WTC11 (cell line): Measurements from ENCODE around the gene RASAL2. TPM values are rescaled to one million over a fixed set of nuclear protein-coding genes. Genes with fewer than 3 reads are reported as not detected.
A peak's percentile ranks its signal among the peaks of the same experiment; 100 is the strongest.

Experiments
- ATAC-seq: fragments of 200-7000 bp; cut with Tn5 transposase; 2 replicates; pipeline ENCODE4 v1.10.0; 2021; ENCODE audit warnings: mild to moderate bottlenecking, moderate library complexity
- CTCF ChIA-PET: fragments of 300-600 bp; sonication (Branson Sonifier 250); formaldehyde crosslinking; loops from one replicate; lab custom pipeline; 2021; ENCODE audit warnings: antibody characterized with exemption; lab: Charles Lee
- POLR2A ChIA-PET: fragments of 350-600 bp; sonication (Branson Sonifier 250); formaldehyde crosslinking; loops from one replicate; lab custom pipeline; 2021; ENCODE audit warnings: antibody characterized with exemption; lab: Charles Lee
- DNase-seq: peaks from one replicate; pipeline ENCODE4 v3.0.0; 2021; ENCODE audit warnings: low spot score
- H3K27ac Mint-ChIP-seq: 2 replicates; pipeline ENCODE4 v1.8.0; 2021; ENCODE audit warnings: mixed read lengths
- H3K27me3 Mint-ChIP-seq: 2 replicates; pipeline ENCODE4 v1.8.0; 2021; ENCODE audit warnings: low read depth, mild to moderate bottlenecking, moderate library complexity, mixed read lengths
- H3K36me3 Mint-ChIP-seq: 2 replicates; pipeline ENCODE4 v1.8.0; 2021; ENCODE audit warnings: mixed read lengths
- H3K4me1 Mint-ChIP-seq: 2 replicates; pipeline ENCODE4 v1.8.0; 2022; ENCODE audit warnings: mixed read lengths
- H3K4me3 Mint-ChIP-seq: 2 replicates; pipeline ENCODE4 v1.8.0; 2021; ENCODE audit warnings: mild to moderate bottlenecking, moderate library complexity, mixed read lengths
- H3K9me3 Mint-ChIP-seq: 2 replicates; pipeline ENCODE4 v1.8.0; 2021; ENCODE audit warnings: mixed read lengths
- CREM ChIP-seq: sonication (generic); formaldehyde crosslinking; IDR thresholded peaks from 2 replicates; pipeline ENCODE4 v1.8.1; 2022; ENCODE audit warnings: mild to moderate bottlenecking, missing genetic modification reagents, moderate library complexity
- ERG ChIP-seq: fragments of 250-450 bp; sonication (Bioruptor Pico); IDR thresholded peaks from 2 replicates; pipeline ENCODE4 v1.8.0; 2021; ENCODE audit warnings: mild to moderate bottlenecking
- ESRRA ChIP-seq: sonication (generic); formaldehyde crosslinking; IDR thresholded peaks from 2 replicates; pipeline ENCODE4 v1.8.1; 2022; ENCODE audit warnings: mild to moderate bottlenecking, missing genetic modification reagents, borderline replicate concordance
- FOXK1 ChIP-seq: sonication (generic); formaldehyde crosslinking; IDR thresholded peaks from 2 replicates; pipeline ENCODE4 v1.8.0; 2022; ENCODE audit warnings: mild to moderate bottlenecking, moderate library complexity, missing genetic modification reagents
- GTF2I ChIP-seq: fragments of 250-450 bp; sonication (Bioruptor Pico); conservative IDR thresholded peaks from 2 replicates; pipeline ENCODE4 v1.4.0; 2021; ENCODE audit warnings: mild to moderate bottlenecking
- MYBL2 ChIP-seq: sonication (generic); formaldehyde crosslinking; IDR thresholded peaks from 2 replicates; pipeline ENCODE4 v1.8.1; 2023; ENCODE audit warnings: mild to moderate bottlenecking, moderate library complexity, missing genetic modification reagents
- RORB ChIP-seq: fragments of 250-450 bp; sonication (Bioruptor Pico); IDR thresholded peaks from 2 replicates; pipeline ENCODE4 v1.9.0; 2021; ENCODE audit warnings: mild to moderate bottlenecking
- TEAD1 ChIP-seq: sonication (generic); formaldehyde crosslinking; IDR thresholded peaks from 2 replicates; pipeline ENCODE4 v1.8.0; 2022; ENCODE audit warnings: mild to moderate bottlenecking, missing genetic modification reagents
- ZNF232 ChIP-seq: sonication (generic); formaldehyde crosslinking; IDR thresholded peaks from 2 replicates; pipeline ENCODE4 v1.8.0; 2022; ENCODE audit warnings: mild to moderate bottlenecking, missing genetic modification reagents
- ZNF317 ChIP-seq: sonication (generic); formaldehyde crosslinking; IDR thresholded peaks from 2 replicates; pipeline ENCODE4 v1.8.1; 2023; ENCODE audit warnings: low read depth, mild to moderate bottlenecking, moderate library complexity, missing genetic modification reagents, borderline replicate concordance
- ZNF416 ChIP-seq: fragments of 250-450 bp; sonication (Bioruptor Pico); IDR thresholded peaks from 2 replicates; pipeline ENCODE4 v1.9.0; 2021; ENCODE audit warnings: mild to moderate bottlenecking, inconsistent platforms
- total RNA-seq: library from RNA; stranded (reverse); gene quantifications from 3 replicates; pipeline ENCODE4 v1.2.3, GENCODE V29; 2021
- TF ChIP-seq, protein P1 (sequence below): sonication (generic); formaldehyde crosslinking; conservative IDR thresholded peaks from 2 replicates; pipeline ENCODE4 v1.8.1; 2023; ENCODE audit warnings: mild to moderate bottlenecking, low read depth, missing genetic modification reagents, moderate library complexity
- TF ChIP-seq, protein P2 (sequence below): fragments of 250-450 bp; sonication (Bioruptor Pico); IDR thresholded peaks from 2 replicates; pipeline ENCODE4 v1.9.0; 2021; ENCODE audit warnings: mild to moderate bottlenecking, borderline replicate concordance
- TF ChIP-seq, protein P3 (sequence below): sonication (generic); formaldehyde crosslinking; IDR thresholded peaks from 2 replicates; pipeline ENCODE4 v1.8.1; 2023; ENCODE audit warnings: mild to moderate bottlenecking, missing genetic modification reagents, borderline replicate concordance
- TF ChIP-seq, protein P4 (sequence below): fragments of 250-450 bp; sonication (Bioruptor Pico); IDR thresholded peaks from 2 replicates; pipeline ENCODE4 v1.9.0; 2021; ENCODE audit warnings: mild to moderate bottlenecking

The RASAL2 gene
- total RNA-seq, 1 experiment from 2014 or later, result 29.5 TPM

GRCh38 chr1:178518894-178519293, 425.0 kb downstream of the RASAL2 start (continued):
- TF ChIP-seq, protein P1, sequence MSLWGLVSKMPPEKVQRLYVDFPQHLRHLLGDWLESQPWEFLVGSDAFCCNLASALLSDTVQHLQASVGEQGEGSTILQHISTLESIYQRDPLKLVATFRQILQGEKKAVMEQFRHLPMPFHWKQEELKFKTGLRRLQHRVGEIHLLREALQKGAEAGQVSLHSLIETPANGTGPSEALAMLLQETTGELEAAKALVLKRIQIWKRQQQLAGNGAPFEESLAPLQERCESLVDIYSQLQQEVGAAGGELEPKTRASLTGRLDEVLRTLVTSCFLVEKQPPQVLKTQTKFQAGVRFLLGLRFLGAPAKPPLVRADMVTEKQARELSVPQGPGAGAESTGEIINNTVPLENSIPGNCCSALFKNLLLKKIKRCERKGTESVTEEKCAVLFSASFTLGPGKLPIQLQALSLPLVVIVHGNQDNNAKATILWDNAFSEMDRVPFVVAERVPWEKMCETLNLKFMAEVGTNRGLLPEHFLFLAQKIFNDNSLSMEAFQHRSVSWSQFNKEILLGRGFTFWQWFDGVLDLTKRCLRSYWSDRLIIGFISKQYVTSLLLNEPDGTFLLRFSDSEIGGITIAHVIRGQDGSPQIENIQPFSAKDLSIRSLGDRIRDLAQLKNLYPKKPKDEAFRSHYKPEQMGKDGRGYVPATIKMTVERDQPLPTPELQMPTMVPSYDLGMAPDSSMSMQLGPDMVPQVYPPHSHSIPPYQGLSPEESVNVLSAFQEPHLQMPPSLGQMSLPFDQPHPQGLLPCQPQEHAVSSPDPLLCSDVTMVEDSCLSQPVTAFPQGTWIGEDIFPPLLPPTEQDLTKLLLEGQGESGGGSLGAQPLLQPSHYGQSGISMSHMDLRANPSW (CRISPR knock-in tag), result no peak
- TF ChIP-seq ZNF232 (CRISPR knock-in tag), result no peak
- no peak for TF ChIP-seq RORB (CRISPR knock-in tag)
- TF ChIP-seq MYBL2, result no peak
- TF ChIP-seq CREM (CRISPR knock-in tag), result no peak

DNA sequence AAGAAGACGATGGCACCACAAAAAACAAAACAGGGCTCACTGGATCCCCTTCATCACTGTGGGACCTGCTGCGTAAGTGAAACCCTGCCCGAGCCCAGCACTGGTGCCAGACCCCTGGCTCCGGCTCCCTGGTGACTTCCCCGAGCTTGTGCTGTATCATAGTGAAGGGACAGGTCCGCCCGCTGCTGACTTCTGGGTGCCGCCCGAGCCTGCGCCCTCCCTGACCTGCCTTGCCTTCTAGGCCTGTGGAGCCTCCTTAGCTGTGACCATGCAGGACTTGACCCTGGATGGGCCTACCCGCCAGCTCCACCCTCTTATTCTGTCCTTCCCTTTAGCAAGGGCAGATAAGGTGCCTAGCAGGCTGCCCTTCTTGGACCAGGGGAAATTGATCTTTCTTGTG, 426.9 kb downstream of the RASAL2 start:
- Mint-ChIP-seq H3K4me1 (0 out of 2 replicates have a peak, but pooled peaks cover 4% of the 10 kb centered on the region), H3K27ac (no peak overlapping the region), H3K36me3 (no peaks in the 10 kb centered on the region)
- no peak for ATAC-seq
- peak; percentile 8 for DNase-seq
- POLR2A ChIA-PET, result no interaction called here
- TF ChIP-seq, protein P2, sequence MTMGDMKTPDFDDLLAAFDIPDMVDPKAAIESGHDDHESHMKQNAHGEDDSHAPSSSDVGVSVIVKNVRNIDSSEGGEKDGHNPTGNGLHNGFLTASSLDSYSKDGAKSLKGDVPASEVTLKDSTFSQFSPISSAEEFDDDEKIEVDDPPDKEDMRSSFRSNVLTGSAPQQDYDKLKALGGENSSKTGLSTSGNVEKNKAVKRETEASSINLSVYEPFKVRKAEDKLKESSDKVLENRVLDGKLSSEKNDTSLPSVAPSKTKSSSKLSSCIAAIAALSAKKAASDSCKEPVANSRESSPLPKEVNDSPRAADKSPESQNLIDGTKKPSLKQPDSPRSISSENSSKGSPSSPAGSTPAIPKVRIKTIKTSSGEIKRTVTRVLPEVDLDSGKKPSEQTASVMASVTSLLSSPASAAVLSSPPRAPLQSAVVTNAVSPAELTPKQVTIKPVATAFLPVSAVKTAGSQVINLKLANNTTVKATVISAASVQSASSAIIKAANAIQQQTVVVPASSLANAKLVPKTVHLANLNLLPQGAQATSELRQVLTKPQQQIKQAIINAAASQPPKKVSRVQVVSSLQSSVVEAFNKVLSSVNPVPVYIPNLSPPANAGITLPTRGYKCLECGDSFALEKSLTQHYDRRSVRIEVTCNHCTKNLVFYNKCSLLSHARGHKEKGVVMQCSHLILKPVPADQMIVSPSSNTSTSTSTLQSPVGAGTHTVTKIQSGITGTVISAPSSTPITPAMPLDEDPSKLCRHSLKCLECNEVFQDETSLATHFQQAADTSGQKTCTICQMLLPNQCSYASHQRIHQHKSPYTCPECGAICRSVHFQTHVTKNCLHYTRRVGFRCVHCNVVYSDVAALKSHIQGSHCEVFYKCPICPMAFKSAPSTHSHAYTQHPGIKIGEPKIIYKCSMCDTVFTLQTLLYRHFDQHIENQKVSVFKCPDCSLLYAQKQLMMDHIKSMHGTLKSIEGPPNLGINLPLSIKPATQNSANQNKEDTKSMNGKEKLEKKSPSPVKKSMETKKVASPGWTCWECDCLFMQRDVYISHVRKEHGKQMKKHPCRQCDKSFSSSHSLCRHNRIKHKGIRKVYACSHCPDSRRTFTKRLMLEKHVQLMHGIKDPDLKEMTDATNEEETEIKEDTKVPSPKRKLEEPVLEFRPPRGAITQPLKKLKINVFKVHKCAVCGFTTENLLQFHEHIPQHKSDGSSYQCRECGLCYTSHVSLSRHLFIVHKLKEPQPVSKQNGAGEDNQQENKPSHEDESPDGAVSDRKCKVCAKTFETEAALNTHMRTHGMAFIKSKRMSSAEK (CRISPR knock-in tag), result no peak
- no peak for TF ChIP-seq FOXK1 (CRISPR knock-in tag)
- no peak for TF ChIP-seq TEAD1
- TF ChIP-seq, protein P3, sequence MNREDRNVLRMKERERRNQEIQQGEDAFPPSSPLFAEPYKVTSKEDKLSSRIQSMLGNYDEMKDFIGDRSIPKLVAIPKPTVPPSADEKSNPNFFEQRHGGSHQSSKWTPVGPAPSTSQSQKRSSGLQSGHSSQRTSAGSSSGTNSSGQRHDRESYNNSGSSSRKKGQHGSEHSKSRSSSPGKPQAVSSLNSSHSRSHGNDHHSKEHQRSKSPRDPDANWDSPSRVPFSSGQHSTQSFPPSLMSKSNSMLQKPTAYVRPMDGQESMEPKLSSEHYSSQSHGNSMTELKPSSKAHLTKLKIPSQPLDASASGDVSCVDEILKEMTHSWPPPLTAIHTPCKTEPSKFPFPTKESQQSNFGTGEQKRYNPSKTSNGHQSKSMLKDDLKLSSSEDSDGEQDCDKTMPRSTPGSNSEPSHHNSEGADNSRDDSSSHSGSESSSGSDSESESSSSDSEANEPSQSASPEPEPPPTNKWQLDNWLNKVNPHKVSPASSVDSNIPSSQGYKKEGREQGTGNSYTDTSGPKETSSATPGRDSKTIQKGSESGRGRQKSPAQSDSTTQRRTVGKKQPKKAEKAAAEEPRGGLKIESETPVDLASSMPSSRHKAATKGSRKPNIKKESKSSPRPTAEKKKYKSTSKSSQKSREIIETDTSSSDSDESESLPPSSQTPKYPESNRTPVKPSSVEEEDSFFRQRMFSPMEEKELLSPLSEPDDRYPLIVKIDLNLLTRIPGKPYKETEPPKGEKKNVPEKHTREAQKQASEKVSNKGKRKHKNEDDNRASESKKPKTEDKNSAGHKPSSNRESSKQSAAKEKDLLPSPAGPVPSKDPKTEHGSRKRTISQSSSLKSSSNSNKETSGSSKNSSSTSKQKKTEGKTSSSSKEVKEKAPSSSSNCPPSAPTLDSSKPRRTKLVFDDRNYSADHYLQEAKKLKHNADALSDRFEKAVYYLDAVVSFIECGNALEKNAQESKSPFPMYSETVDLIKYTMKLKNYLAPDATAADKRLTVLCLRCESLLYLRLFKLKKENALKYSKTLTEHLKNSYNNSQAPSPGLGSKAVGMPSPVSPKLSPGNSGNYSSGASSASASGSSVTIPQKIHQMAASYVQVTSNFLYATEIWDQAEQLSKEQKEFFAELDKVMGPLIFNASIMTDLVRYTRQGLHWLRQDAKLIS (CRISPR knock-in tag), result no peak
- no peak for TF ChIP-seq RORB (CRISPR knock-in tag)
- no peak for TF ChIP-seq ZNF416 (CRISPR knock-in tag)
- TF ChIP-seq, protein P4, sequence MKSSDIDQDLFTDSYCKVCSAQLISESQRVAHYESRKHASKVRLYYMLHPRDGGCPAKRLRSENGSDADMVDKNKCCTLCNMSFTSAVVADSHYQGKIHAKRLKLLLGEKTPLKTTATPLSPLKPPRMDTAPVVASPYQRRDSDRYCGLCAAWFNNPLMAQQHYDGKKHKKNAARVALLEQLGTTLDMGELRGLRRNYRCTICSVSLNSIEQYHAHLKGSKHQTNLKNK (CRISPR knock-in tag), result no peak
- no peak for TF ChIP-seq ERG
- TF ChIP-seq GTF2I (CRISPR knock-in tag), result no peak
- TF ChIP-seq ZNF317 (CRISPR knock-in tag), result no peak
- no peak for TF ChIP-seq ESRRA
- TF ChIP-seq, all 79 proteins: peak for 0
- H3K9me3 Mint-ChIP-seq, result peaks cover 14% of the 10 kb centered on the region
- CTCF ChIA-PET, result interaction anchor here (1.0 to 2.2 kb wide), 2 partner anchors 9 to 19 kb away, joined by 4 to 8 read pairs; no protein-coding TSS in a partner anchor
- no peaks in the 10 kb centered on the region for H3K27me3 Mint-ChIP-seq
- no peak overlapping the region for H3K4me3 Mint-ChIP-seq
